HG02798 (cell line): ENCODE measurements around the gene FBXW4.

Experiments
- ATAC-seq: cut with Tn5 transposase; IDR thresholded peaks from one replicate; pipeline ENCODE4 v1.9.1; 2021; ENCODE audit warnings: mild to moderate bottlenecking; ENCODE audit not compliant: unreplicated experiment, poor library complexity

Gene FBXW4

GRCh38 chr10:101570428-101571270 lies 124.3 kb downstream of the FBXW4 start:
- no peak for ATAC-seq

DNA sequence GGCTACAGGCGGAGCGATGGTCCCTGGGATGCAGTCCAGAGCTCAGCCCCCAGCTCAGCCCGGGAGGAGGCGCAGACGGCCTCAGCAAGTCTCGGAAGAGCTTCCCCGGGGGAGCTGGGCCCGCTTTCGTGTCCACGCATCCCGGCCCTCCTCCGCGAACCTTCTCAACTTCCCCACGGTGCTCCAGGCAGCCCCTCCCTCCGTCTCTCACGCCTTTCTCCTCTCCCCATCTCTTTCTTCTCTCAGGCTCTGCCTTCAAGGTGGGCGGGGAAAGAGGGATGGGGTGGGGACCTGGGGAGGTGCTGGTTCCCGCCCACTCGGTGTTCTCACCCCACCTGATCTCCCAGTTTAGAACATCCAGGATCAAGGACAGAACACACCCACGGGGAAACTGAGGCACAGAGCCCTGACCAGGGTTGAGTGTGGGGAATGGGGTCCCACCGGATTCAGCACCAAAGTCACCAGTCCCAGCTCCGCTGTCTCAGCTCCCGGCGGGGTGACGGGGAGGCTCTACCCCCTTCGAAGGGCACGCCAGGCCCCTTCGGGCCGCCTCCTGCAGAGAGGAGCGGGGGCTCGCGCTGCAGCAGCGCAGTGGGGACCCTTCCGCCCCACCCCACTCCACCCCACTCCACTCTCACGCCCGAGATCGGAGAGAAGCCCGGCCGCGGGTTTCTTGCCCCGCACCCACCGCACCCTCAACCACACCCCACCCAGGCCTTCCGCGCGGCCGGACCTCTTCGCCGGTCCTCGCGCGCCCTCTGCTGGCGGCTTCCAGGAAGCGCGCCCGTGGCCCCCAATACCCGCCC lies 125.1 kb downstream of the FBXW4 start:
- ATAC-seq, result peak; percentile 85

DNA sequence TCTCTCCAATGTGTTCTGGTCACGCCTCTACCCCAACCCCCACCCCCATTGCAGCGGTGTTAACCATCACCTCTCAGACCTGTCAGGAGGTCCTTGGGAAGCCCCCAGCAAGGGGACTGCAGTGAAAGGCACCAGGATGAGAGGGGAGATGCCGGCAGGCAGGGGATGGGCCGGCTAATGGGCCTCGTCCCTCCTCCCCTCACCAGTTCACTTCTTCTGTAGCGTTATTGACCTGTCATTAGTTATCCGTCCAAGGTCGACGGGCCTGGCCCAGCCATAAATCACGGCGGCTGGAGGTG lies 125.7 kb downstream of the FBXW4 start:
- no peak for ATAC-seq

DNA sequence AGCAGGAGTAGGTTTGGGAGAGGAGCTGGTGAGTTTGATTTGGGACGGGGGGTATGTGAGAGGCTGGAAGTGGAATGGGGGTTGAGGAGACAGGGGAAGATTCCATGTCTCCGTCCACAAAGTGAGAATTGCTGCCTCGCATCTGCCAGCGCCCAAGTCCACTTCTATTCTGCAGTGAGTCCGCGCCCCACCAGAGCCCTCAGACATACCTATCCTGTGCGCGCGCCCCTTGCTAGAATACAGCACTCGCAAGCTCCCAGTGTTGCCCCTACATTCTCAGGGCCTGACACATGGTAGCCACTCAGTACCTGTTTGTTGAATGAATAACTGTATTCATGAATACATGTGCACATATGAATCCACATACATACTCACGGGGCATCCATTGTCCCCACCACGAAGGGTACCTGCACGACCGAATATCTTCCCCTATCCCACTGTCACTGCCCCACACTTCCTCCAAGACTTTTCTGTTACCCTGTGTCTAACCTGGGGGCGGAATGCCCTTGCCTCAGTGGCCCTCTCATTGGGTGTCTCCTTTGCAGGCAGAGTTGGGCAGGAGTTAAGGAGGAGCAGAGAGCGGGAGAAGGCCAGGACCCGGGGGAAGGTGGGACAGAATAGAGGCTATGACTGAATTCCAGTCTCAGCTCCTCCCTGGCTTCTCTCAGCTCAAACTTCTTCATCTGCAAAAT lies 126.8 kb downstream of the FBXW4 start:
- no peak for ATAC-seq

GRCh38 chr10:101567165-101568006 lies 127.6 kb downstream of the FBXW4 start:
- ATAC-seq, result no peak

- no peak for ATAC-seq
These were observed 128.4 kb downstream of the FBXW4 start for GRCh38 chr10:101566333-101567164.

GRCh38 chr10:101565936-101566332 lies 129.0 kb downstream of the FBXW4 start:
- ATAC-seq, result no peak

DNA sequence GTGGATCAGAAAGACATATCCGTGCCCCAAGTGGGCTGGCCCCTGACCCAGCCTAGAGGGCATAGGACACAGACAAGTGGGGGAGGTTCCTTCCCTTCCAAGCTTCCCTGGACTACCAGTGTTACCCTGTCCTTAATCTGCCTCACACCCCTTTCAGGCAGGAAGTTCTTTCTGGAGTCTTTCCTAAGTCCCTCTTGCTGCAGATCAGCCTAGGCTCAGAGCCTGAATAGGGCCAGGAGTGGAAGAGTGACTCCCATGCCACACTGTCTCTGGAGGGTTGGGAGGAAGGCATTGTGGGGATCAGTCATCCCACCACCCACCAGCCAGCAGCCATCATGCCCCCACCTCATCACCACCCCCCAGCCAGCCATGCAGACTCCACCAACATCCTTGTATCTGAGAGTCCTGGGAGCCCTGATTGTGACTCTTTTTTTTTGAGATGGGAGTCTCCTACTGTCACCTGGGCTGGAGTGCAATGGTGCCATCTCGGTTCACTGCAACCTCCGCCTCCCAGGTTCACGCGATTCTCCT lies 129.5 kb downstream of the FBXW4 start:
- no peak for ATAC-seq

- no peak for ATAC-seq
These were observed 130.4 kb downstream of the FBXW4 start for GRCh38 chr10:101564490-101564991.

- ATAC-seq, result no peak
These were observed 131.4 kb downstream of the FBXW4 start for GRCh38 chr10:101563497-101564040.

DNA sequence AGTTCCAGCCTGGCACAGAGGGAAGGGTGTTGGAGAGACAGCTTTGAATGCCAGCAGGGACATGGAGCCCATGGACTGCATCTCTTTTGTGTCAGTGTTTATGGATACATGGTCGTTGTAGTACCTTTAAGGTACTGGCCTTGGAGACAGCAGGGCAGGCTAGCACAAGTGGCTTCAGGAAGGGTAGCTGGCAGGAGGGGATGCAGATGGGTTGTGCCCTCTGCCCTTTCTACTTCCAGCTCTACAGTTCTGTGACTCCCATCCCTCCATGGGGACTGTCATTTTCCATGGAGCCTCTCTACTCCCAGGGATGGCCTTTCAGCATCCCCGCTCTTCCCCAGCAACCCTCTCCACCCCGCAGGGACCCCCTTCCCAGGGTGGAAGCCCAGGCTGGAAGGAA lies 132.0 kb downstream of the FBXW4 start:
- no peak for ATAC-seq

- no peak for ATAC-seq
These were observed 132.7 kb downstream of the FBXW4 start for GRCh38 chr10:101562231-101562630.

DNA sequence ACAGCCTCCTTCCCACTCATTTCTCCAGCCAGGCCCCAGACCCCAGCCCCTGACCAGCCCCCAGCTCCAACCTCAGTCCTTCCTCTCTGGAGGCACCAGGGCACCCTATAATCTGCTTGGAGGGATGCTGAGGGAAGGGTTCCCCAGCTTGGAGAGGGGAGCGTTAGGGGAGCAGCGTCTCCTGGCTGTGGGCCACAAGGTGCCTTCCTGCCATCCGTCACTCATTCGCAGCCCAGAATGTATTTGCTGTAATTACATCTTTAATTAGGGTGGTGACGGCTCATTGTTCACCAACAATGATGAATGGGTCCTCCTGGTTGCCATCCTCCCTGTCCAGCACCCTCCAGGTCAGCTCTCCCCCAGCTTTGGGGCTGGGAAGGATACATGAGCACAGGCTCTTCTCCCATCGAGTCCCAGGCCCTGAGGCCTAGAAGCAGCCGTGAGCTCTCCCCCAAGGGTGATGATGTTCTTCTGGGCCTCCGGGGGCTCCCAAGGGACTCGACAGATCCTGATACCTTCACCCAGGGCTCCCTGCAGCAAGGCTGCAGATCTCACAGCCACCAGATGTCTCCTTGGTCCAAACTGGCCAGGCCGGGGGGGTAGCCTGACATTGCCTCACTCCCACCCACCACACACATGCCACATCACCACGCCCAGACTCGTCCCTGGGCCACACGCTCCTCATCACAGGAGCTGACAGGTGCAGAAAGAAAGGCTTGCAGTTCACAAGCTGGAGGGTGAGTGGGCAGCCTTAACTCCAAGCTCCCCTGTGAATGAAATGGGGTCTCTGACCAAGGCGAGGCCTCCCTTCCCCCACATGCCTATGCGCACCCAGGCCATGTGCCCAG lies 133.7 kb downstream of the FBXW4 start:
- ATAC-seq, result no peak
